HG02588 (cell line): ENCODE results near the gene RFPL2.
"Not testable (repeated sequence)": the region's sequence is repeated elsewhere in the genome, so short reads cannot be mapped to it uniquely, and the experiment has no call there.

Experiments used
- ATAC-seq: cut with Tn5 transposase; IDR thresholded peaks from one replicate; pipeline ENCODE4 v1.9.1; 2021; ENCODE audit warnings: mild to moderate bottlenecking, moderate library complexity; ENCODE audit not compliant: unreplicated experiment

Gene RFPL2

DNA sequence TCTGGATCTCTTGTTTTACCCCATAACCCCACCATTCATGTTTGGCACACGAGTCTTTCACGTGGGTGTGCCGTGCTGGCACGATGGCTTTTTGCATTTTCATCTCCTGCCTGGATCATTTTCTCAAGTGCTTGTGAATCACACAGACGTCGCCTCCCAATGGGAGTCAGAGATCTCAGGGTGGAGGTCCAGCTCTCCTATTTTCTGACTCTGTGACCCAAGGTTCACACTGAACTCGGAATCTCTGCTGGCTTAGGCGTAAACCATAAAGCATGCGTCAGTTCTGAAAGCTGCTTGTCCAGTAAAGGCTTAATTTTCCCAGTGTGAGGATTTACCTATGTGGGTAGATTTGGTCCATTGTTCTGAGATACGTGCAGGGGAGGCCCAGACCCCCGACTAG, 29.8 kb downstream of the RFPL2 start:
- ATAC-seq, result no peak

DNA sequence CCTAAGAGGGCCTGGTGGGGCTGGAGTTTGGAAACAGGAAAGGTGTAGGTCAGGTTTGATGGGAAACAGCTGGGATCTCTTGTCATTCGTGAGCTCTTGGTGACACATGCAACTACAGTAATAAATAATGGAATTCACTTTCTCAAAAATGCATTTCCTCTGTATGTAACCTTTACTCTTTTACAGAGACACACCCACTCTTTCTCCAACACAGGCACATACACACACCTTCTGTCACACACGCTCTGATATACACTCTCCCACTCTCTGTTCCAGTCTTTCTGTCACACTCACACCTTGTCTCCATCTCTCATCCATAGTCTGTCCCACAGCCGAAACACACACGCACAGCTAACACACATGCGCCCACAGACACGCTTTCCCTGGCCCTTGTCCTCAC, 39.2 kb downstream of the RFPL2 start:
- no peak for ATAC-seq

DNA sequence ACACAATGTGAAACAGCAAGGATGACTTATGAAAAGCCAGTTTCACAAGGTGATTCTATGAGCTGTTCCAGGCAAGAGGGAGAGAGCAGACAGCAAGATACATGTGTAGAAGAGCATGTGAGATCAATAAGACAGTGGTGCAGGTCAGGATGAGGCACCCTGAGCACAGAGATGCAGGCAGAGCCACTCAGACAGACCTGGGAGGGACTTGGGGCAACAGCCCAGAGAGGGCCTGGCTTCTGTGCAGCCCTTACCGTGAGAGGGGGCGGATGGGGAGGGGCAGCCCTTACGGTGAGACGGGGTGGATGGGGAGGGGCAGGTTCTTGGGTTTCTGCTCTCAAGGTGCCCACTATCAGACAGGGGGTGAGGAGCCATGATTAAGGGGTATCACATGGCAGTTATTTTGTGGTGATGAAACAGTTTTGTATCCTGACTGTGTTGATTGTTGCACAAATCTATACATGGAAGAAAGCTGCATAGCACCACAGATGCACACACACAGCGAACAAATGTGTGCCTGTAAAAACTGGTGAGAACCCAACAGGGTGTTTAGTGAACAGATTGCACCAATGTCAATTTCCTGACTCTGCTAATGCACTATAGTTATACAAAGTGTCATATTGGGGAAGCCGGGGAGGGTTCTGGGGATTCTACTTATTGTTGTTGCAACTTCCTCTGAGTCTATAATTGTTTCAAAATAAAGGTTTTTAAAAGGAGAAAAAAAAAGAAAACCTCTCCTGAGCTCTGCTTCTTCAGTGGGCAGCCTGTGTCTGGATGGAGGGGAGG, 40.6 kb downstream of the RFPL2 start:
- ATAC-seq, result no peak

DNA sequence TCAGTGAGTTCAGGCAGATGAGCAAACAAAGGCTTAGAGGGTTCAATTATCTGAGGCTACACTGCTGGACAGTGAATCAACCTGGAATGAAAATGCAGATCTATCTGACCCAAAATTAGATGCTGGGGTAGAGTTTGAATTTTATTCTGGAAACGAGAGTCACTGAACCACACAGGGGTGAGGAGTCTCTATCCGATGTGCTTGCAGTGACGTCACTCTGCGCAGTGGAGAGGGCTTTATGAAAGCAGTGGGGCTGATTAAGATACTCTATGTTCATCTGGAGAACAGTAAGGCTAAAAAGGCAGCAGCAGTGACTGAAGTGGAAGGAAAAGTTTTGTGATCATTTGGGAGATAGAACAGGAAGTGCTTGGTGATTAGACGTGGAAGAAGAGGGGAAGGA, 44.5 kb downstream of the RFPL2 start:
- not testable (repeated sequence) for ATAC-seq

DNA sequence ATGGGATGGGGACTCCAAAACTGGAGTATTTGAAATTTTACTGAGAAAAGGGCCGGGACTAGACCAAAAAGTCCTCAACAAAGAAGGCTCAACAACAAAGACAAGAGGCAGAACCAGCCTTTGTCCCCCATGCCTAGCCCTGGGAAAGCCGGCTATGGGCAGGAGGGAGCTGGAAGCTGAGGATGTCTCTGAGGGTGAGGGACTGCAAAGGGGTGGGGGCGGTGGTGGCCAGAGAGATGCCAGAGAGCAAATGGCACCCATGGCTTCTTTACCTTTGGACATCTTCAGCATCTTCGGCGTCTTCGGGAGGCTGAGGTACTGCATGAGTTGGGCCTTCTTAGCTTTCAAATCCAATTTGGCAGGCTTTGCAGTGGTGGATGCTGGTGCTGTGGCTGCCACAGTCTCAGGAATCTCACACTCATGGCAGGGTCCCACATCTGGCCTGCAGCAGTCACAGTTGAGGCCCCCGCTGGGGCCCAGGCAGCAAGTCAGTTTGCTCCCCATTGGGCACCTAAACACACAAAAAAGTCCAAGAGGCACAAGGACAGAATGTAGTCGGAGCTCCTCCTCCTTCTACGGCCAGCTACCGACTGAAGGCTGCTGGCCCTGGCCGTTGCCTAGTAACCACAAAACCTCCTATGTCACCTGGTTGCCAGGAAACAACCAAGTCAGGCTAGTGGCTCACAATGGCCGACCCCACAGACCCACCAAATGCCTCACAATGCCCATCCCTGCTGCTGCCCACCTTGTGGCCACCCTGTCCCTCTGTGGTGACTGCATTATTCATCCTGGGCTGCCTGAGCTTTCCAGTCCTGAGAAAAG, 46.0 kb downstream of the RFPL2 start, which contains the start of gene C22orf42:
TSS of gene C22orf42 (minus strand) at position 592 of the 822 bp plus-strand sequence. CDS start at position 504, 88 bp downstream.
- no peak for ATAC-seq

DNA sequence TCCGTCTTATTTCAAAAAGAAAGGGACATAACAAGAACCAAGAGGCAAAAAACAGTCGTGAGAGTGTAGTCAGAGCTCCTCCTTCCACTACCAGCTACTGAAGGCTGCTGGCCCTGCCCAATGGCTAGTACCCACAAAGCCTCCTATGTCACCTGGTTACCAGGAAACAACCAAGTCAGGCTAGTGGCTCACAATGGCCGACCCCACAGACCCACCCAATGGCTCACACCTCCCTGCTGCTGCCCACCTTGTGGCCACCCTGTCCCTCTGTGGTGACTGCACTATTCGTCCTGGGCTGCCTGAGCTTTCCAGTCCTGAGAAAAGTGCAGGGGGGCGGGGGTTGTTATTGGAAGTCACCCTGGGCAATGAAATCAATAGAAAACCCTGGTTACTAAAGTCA, 47.2 kb downstream of the RFPL2 start:
- not testable (repeated sequence) for ATAC-seq

DNA sequence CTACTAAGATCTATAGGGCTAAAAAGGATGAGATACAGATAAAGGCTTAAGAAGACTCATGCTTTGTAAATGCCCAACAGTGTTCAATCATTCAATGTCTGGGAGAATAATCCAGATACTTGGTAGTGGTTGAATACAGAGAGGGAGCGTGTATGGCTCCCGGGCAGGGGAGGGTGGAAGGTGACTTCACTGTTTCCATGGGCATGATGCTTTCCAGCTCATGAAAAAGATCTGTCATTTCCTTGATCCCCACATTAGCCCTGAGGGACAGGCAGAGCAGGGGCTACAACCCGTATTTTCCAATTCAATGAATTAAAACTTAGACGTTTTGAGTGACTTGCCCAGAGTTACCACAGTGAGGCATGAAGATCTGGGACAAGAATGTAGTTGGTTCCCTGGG, 50.1 kb downstream of the RFPL2 start:
- ATAC-seq, result not testable (repeated sequence)

DNA sequence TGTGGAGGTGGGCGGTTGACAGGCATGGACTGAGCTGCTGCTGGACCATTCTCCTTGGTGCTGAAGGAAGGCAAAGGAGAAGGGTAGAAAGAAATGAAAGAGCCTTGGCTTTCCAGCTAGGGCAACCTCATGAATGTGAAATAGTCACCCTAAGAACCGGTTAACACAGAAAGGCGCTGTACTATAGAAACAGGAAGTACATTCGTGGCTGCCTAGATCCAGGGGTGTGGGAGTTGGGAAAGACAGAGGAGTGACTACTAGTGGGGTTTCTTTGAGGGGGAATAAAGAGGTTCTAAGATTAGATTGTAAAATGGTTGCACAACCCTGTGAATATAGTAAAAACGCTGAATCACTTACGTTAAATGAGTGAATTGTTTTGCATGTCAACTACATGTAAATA, 53.2 kb downstream of the RFPL2 start:
- not testable (repeated sequence) for ATAC-seq

DNA sequence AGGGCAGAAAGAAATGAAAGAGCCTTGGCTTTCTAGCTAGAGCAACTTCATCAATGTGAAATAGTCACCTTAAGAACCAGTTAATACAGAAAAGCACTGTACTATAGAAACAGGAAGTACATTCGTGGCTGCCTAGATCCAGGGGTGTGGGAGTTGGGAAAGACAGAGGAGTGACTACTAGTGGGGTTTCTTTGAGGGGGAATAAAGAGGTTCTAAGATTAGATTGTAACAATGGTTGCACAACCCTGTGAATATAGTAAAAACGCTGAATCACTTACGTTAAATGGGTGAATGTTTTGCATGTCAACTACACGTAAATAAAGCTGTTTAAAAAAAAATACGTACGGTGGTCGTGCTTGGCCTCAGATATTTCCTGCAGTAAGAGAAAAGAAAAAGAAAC, 54.2 kb downstream of the RFPL2 start:
- not testable (repeated sequence) for ATAC-seq

DNA sequence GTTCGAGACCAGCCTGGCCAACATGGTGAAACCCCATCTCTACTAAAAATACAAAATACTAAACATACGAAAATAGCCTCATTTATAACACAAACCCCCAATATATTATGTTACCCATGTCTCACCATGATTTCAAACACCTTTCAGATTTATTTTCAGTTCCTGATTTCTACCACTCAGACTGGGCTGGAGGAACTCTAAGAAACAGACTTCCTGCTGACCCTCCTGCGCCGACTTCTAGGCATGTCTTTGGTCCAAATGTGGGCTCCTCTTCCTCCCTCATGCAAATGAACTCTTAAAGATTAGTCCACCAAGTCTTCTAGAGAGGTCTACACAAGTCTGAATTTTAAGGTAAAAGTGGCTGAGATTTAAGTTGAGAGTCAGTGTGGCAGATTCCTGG, 56.5 kb downstream of the RFPL2 start:
- not testable (repeated sequence) for ATAC-seq

DNA sequence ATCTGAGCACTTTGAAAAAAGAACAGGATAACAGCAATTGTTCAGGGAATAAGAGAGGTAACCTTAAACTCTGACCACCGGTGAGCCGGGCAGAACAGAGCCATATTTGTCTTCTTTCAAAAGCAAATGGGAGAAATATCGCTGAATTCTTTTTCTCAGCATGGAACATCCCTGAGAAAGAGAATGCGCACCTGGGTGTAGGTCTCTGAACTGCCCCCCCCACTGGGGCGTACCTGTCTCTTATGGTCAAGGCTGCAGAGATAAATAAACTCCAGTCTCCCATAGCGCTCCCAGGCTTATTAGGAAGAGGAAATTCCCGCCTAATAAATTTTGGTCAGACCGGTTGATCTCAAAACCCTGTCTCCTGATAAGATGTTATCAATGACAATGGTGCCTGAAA, 57.7 kb downstream of the RFPL2 start:
- not testable (repeated sequence) for ATAC-seq

DNA sequence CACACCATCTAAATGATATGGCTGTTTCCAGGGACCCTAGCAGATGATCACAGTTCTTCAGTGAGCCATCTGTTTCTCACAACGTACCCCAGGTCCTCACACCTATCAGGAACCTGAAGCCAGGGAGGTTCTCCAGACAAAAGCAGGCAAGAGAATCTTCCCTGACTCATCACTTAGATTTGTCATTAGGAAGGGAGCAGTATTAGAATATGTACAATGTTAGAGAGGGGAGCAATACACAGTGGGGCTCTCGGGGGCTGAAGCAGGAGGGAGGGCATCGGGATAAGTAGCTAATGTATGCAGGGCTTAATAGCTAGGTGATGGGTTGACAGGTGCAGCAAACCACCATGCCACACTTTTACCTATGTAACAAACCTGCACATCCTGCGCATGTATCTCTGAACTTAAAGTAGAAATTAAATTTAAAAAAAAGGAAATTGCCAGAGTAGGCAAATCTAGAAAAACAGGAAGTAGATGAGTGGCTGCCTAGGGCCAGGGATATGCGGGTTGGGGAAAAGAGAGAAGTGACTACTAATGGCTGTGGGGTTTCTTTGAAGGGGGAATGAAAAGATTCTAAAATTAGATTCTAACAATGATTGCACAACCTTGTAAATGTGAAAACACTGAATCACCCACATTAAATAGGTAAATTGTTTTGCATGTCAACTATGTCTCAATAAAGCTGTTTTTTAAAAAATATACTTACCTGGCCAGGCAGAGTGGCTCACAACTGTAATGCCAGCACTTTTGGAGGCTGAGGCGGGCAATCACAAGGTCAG, 60.2 kb downstream of the RFPL2 start:
- no peak for ATAC-seq

DNA sequence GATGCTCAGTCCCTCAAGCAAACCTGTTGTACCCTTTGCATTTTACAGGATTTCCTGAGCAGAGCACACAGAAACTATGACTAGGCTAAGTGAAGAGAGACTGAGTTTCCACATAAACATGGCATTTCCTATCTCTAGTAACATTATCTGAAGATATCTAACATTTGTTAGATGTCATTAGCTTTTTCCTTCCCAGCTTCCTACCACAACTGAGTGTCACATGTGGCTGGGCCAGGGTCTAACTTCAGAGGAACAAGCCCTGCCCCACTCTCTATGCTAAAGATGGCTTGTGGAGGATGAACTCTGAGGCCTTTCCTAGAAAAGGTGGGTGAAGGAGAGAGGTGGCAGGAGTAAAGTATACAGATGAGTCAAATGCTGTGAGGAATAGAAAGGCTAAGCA, 62.3 kb downstream of the RFPL2 start:
- no peak for ATAC-seq

DNA sequence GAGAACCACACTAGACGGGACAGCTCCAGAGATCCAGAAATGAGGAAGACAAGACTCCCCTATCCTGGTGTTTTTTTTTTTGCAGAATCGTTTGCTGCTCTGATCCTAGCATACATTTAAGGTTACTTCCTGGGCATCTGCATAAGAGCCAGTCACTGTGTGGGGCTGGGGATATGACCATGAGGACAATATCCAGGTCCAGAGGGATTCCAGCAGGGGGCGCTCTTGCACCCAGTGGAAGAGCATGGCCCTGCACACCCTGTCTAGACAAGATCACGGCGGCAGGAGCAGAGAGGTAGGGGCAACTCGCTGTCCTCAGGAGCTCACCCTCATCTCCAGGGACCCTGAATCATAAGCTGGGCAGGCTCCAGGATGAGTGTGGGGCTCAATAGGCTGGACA, 64.2 kb downstream of the RFPL2 start:
- not testable (repeated sequence) for ATAC-seq
